ENCODE results near the gene EML4.
"Not testable (repeated sequence)": the region's sequence is repeated elsewhere in the genome, so short reads cannot be mapped to it uniquely, and the experiment has no call there.

Gene EML4

GRCh38 chr2:42169100-42169873 lies at the start of gene EML4:
TSS of gene EML4 (plus strand) at chr2:42169353. CDS start at chr2:42169612, 259 bp downstream.
- DNase-seq (ENCODE audit: low read depth in 2 of 2) = peak; percentile 88 to 95
- TF ChIP-seq CTCF (IDR thresholded peaks at IDR 0.05; ENCODE audit: low read depth, low read length) = no peak
- H3K4me3 ChIP-seq (replicated peaks in 1 of 2; ENCODE audit: low read depth in 2 of 2, low read length in 2 of 2) = peak within 1 kb of the TSS; percentile 93 to 97

DNA sequence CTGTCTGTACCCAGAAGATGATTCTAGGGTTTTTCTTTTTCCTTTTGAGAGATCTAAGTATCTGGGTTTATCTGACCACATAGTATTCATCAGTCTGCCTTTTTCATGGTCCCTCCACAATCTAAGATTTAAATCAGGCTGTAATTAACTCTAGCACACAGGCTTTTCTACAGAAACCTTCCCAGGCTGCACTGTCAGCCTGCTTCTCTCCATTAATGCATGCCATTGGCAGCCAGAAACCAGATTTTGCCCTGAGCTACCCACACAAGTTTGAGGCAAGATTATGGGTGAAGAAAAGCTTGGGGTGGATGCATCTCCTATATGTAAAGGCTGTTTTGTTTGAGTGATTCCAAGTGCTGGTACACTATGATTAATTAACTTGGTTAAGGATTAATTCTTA lies 45.7 kb upstream of the EML4 start:
- TF ChIP-seq CTCF (IDR thresholded peaks at IDR 0.05; ENCODE audit: low read depth, low read length) = no peak
- no peak overlapping the region for H3K4me3 ChIP-seq (replicated peaks in 1 of 2; ENCODE audit: low read depth in 2 of 2, low read length in 2 of 2)
- no peak for DNase-seq (ENCODE audit: low read depth in 2 of 2)

DNA sequence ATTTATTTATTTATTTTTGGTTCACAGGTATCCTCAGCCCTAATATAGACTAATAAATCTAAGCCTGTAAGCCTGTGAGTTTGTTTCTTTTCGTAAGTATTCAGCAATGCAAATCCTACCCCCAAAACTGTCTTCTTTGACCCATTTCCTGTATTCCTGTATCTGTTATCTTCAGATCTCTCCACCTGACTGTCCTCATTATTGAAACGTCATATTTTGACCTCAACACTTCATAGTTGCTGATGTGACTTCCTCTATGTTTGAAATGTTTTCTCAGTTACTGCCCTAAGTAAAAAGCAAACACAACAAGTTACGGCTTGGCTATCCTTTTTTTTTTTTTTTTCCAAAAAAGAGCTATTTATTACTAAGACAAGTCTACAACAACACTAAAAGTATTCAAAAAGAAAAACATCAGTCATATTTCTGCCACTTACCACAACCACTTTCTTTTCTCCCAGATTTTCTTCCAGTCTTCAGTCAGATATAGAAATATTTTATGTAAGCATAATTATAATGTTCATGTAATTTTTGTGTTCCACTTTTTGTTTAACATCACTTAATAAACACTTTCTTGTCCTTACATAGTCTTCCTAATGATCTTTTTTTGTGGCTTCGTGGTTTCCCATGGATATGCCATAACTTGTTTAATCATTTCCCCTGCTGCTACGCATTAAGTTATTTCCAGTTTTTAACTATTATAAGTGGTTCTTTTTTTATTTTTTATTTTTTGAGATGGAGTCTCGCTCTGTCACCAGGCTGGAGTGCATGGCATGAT lies 45.0 kb upstream of the EML4 start:
- TF ChIP-seq CTCF (IDR thresholded peaks at IDR 0.05; ENCODE audit: low read depth, low read length) = no peak
- no peak for DNase-seq (ENCODE audit: low read depth in 2 of 2)
- no peak overlapping the region for H3K4me3 ChIP-seq (replicated peaks in 1 of 2; ENCODE audit: low read depth in 2 of 2, low read length in 2 of 2)

- no peak overlapping the region for H3K4me3 ChIP-seq (replicated peaks in 1 of 2; ENCODE audit: low read depth in 2 of 2, low read length in 2 of 2)
- DNase-seq (ENCODE audit: low read depth in 2 of 2) = peak; percentile 29 to 63
- no peak for TF ChIP-seq CTCF (IDR thresholded peaks at IDR 0.05; ENCODE audit: low read depth, low read length)
Measured at GRCh38 chr2:42125841-42126594, 43.1 kb upstream of the EML4 start.

- H3K4me3 ChIP-seq (replicated peaks in 1 of 2; ENCODE audit: low read depth in 2 of 2, low read length in 2 of 2); DNase-seq (ENCODE audit: low read depth in 2 of 2): not testable (repeated sequence)
Measured at GRCh38 chr2:42126873-42127272, 42.3 kb upstream of the EML4 start.

DNA sequence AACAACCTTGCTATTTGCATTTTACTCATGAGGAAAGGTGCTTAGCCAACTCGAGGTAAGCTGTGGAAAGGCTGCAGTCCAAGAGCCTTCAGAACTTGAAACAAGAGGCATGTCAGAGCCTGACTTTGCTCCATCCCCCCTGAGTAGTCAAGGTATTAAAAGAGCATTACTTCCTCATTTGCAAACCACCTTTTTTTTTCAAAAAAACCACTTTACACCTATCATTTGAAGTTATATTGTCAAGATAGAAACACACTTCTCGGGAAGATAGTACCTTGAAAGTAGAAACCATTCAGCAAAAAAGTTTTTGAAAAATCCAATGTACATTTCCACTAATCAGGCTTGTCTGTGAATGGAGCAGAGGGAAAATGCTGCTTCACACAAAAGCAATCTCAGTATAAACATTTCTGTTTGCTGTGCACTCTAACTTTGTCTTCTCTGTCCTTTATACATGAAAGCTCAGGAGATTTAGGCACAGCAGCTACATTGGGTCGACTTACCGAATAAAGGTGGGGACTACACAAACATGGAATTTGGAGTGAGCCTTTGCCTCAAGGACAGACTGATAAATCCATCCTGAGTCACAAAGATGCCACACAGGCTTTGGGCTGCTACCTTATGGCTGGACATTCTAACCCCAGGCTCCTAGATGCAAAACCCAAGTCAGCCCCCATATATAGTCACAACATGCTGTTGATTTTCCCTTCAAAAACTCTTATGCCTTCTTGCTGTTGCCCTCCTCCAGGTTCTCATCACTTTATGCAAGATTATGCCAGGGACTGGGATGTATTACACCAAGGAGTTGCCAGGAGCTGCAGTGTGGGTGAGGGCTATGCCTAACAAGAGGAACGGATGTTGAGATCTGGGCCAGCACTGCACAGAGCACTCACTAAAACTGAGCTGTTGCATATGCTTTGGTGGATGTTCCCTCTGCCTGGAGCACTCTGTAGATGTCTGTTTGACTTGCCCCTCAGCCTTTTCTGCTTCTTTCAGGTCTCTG lies 41.4 kb upstream of the EML4 start:
- DNase-seq (ENCODE audit: low read depth in 2 of 2) = no peak
- no peak for TF ChIP-seq CTCF (IDR thresholded peaks at IDR 0.05; ENCODE audit: low read depth, low read length)
- H3K4me3 ChIP-seq (replicated peaks in 1 of 2; ENCODE audit: low read depth in 2 of 2, low read length in 2 of 2) = no peak overlapping the region
